ENCODE data around the gene RNF11. TPM values are rescaled to one million over a fixed set of nuclear protein-coding genes. Genes with fewer than 3 reads are reported as not detected.

The RNF11 gene
- total and polyA plus RNA-seq, 2 of the 8 experiments (the other 6 are each of a cell fraction or from before 2014, with no cell fraction given): 49.6 to 54.2 TPM

DNA sequence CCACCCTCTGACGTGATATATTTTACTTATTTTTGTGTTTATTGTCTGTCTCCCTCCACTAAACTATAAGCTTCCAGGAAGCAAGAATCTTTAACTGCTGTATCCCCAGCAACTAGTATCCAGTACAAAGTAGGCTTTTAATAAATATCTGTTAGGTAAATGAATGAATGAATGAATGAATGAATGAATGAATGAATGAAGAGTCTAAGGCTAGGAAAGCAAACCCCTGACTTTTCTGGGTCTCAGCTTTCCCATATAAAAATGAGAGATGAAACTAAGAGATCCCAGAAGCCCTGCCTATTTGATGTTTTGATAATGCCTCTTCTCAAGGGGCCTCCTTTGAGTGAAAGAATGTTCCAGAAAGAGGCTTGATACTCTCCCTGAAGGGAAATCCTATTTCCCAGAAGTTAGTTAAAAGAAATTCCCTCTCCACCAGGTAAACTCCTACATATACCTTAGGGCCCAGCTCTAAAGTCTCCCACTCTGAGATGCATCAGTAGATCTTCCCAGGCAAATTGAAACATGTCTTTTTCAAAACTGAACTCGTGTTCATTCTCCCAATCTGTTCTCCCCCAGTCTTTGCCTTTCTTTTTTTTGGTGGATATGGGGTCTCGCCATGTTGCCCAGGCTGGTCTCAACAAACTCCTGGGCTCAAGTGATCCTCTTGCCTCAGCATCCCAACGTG lies 86.5 kb downstream of the RNF11 start (continued):
- TF ChIP-seq, protein P1, sequence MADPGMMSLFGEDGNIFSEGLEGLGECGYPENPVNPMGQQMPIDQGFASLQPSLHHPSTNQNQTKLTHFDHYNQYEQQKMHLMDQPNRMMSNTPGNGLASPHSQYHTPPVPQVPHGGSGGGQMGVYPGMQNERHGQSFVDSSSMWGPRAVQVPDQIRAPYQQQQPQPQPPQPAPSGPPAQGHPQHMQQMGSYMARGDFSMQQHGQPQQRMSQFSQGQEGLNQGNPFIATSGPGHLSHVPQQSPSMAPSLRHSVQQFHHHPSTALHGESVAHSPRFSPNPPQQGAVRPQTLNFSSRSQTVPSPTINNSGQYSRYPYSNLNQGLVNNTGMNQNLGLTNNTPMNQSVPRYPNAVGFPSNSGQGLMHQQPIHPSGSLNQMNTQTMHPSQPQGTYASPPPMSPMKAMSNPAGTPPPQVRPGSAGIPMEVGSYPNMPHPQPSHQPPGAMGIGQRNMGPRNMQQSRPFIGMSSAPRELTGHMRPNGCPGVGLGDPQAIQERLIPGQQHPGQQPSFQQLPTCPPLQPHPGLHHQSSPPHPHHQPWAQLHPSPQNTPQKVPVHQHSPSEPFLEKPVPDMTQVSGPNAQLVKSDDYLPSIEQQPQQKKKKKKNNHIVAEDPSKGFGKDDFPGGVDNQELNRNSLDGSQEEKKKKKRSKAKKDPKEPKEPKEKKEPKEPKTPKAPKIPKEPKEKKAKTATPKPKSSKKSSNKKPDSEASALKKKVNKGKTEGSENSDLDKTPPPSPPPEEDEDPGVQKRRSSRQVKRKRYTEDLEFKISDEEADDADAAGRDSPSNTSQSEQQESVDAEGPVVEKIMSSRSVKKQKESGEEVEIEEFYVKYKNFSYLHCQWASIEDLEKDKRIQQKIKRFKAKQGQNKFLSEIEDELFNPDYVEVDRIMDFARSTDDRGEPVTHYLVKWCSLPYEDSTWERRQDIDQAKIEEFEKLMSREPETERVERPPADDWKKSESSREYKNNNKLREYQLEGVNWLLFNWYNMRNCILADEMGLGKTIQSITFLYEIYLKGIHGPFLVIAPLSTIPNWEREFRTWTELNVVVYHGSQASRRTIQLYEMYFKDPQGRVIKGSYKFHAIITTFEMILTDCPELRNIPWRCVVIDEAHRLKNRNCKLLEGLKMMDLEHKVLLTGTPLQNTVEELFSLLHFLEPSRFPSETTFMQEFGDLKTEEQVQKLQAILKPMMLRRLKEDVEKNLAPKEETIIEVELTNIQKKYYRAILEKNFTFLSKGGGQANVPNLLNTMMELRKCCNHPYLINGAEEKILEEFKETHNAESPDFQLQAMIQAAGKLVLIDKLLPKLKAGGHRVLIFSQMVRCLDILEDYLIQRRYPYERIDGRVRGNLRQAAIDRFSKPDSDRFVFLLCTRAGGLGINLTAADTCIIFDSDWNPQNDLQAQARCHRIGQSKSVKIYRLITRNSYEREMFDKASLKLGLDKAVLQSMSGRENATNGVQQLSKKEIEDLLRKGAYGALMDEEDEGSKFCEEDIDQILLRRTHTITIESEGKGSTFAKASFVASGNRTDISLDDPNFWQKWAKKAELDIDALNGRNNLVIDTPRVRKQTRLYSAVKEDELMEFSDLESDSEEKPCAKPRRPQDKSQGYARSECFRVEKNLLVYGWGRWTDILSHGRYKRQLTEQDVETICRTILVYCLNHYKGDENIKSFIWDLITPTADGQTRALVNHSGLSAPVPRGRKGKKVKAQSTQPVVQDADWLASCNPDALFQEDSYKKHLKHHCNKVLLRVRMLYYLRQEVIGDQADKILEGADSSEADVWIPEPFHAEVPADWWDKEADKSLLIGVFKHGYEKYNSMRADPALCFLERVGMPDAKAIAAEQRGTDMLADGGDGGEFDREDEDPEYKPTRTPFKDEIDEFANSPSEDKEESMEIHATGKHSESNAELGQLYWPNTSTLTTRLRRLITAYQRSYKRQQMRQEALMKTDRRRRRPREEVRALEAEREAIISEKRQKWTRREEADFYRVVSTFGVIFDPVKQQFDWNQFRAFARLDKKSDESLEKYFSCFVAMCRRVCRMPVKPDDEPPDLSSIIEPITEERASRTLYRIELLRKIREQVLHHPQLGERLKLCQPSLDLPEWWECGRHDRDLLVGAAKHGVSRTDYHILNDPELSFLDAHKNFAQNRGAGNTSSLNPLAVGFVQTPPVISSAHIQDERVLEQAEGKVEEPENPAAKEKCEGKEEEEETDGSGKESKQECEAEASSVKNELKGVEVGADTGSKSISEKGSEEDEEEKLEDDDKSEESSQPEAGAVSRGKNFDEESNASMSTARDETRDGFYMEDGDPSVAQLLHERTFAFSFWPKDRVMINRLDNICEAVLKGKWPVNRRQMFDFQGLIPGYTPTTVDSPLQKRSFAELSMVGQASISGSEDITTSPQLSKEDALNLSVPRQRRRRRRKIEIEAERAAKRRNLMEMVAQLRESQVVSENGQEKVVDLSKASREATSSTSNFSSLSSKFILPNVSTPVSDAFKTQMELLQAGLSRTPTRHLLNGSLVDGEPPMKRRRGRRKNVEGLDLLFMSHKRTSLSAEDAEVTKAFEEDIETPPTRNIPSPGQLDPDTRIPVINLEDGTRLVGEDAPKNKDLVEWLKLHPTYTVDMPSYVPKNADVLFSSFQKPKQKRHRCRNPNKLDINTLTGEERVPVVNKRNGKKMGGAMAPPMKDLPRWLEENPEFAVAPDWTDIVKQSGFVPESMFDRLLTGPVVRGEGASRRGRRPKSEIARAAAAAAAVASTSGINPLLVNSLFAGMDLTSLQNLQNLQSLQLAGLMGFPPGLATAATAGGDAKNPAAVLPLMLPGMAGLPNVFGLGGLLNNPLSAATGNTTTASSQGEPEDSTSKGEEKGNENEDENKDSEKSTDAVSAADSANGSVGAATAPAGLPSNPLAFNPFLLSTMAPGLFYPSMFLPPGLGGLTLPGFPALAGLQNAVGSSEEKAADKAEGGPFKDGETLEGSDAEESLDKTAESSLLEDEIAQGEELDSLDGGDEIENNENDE (IDR thresholded peaks at IDR 0.05; ENCODE audit: insufficient replicate concordance, low read length): no peak
- no peak for TF ChIP-seq PHF8 (conservative IDR thresholded peaks at IDR 0.05; ENCODE audit: low read depth, low read length)
